TTC549 (cell line): Measurements from ENCODE around the gene ACYP1.
"Not testable (repeated sequence)": the region's sequence is repeated elsewhere in the genome, so short reads cannot be mapped to it uniquely, and the experiment has no call there.

Experiments used
- FAIRE-seq: peaks from 2 replicates; lab custom pipeline; 2012; peaks lifted over from hg19 to GRCh38; lab: Jason Lieb, UNC

ACYP1 gene

DNA sequence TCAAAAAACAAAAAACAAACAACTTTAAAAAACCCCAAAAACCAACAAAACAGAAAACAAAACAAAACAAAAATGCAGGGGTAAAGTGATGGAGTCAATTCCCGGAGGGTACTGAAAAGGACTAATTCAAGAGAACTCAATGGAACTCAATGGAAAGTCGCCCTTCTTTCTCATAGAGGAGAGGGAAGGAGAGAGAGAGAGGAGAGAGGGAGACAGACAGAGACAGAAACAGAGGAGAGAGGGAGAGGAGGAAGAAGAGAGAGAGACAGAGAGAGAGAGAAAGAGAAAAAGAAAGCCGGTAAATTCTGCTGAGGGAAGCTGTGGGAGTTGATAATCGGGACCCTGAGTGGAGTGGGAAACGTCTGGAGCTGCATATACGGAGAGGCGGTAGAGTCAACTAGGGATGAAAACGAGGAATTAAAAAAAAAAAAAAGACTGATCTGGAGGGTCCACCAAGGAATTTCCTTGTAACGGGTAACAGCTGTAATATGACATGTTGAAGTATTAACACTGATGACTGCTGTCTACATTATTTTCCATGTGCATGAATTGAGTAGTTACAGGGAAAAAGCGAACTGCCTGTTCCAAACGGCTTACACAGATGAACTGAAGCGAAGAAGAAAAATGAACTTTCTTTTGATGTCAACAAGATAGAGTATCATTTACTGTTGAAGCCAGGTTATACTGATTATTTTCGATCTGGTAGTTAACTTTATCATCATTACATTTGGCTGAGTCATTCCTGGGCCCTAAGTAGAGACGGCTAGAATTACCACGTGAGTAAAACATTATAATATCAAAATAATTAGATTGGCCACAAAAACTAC is 4.7 kb upstream of the ACYP1 start:
- no peak for FAIRE-seq

DNA sequence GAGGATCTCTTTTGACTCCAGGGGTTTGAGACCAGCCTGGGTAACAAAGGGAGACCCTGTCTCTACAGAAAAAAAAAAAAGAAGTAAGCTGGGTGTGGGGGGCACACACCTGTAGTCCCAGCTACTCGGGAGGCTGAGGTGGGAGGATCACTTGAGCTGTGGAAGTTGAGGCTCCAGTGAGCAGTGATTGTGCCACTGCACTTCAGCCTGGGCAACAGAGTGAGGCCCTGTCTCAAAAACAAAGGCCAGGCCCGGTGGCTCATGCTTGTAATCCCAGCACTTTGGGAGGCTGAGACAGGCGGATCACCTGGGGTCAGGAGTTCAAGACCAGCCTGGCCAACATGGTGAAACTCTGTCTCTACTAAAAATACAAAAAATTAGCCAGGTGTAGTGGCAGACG is 3.9 kb upstream of the ACYP1 start:
- not testable (repeated sequence) for FAIRE-seq

DNA sequence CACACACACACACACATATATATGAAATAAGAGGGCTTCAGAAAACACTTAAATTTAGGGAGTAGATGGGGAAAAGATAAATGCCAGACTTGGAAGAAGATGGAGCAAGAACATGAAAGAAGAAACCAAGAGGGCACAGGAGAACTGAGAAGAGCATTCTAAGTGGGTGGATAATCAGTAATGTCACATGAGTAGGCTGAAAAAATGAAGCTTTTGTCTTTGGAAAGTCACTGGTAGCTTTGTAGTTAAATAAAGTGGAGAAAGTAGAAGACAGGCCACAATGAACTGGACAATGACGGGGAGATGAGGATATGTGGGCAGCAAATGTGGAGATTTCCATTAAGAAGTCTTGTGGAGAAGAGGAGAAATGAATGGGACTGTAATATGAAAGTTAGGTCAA is 3.4 kb upstream of the ACYP1 start:
- no peak for FAIRE-seq

DNA sequence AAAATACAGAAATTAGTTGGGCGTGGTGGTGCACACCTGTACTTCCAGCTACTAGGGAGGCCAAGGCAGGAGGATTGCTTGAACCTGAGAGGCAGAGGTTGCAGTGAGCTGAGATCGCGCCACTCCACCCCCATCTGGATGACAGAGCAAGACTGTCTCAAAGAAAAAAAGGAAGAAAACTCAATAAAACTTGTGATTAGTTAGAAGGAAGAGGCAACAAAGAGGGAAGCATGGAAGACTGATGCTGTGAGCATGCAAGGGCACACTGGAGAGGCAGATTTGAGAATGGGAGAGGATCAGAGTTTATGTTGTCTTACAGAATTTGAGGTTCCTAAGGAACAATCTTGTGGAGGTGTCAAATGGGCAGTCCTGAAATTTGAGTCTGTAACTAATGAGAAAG is 2.9 kb upstream of the ACYP1 start:
- FAIRE-seq = no peak

DNA sequence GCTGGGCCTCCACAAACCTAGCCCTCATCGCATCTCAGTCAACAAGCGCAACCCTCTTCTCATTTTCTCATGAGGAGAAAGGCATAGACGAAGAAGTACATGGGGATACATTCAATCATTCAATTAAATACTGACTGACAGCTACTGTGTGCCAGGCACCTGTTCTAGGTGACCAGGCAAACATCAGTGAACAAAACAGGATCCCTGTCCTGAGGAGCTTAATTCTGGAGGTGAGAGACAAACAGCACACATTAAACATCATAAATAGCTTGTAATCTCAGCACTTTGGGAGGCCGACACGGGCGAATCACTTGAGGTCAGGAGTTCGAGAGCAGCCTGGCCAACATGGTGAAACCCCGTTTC is 362 bp upstream of the ACYP1 start:
- no peak for FAIRE-seq

DNA sequence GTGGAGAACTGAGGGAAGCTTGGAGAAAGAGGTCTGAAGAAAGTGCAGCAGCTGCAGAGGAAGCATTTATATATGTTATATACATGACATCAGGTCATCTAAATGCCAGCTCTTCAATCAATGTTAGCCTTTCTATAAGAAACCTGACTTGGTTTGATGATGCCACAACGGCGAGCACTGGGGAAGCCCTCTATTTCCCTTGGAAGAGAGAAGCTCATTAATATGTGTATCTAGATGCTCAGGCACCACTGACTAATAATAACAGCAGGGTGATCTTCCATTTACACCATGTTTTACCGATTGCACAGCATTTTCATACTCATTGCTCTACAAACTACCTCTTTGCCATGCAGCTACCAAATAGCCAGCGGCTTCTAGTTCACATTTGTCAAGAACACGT is 811 bp downstream of the ACYP1 start:
- no peak for FAIRE-seq

DNA sequence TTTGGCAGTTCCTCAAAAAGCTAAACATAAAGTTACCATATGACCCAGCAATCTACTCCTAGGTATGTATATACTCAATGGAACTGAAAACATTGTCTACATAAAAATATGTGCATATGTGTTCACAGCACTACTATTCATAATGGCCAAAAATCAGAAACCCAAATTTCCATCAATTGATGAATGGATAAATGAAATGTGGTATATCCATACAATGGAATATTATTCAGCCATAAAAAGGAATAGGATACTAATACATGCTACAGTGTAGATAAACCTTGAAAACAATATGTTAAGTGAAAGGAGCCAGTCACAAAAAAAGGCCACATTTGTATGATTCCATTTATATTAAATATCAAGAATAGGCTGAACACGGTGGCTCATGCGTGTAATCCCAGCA is 3.4 kb downstream of the ACYP1 start:
- no peak for FAIRE-seq

DNA sequence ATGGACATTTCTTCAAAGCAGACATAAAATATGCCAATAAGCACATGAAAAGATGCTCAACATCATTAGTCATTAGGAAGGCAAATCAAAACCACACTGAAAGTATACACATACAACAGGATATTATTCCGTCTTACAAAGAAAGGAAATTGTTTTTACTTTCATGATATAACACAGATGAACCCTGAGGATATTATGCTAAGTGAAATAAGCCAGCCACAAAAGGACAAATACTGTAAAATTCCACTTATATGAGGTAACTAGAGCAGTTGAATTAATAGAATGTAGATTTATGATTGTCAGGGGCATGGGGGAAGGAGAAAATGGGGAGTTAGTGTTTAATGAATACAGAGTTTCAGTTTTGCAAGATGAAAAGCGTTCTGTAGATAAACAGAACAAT is 4.2 kb downstream of the ACYP1 start:
- FAIRE-seq = no peak

DNA sequence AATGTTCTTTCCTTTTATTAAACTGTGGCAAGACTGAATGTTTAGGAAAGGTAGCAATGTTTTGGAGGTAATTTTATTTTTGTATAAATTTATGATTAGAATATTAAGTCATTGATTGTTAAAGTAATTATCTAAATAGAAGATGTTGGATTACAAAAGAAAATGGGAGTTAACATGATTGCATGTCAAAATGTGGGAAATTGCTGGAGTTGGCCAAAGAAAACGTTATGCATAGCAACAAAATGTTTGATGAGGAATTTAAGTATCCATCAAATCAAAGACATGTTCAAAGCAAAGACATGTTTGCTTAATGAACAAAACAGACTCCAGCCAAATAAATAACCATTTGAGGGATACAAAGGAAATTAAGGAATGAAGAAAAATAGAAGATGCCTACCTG is 9.4 kb downstream of the ACYP1 start:
- no peak for FAIRE-seq

DNA sequence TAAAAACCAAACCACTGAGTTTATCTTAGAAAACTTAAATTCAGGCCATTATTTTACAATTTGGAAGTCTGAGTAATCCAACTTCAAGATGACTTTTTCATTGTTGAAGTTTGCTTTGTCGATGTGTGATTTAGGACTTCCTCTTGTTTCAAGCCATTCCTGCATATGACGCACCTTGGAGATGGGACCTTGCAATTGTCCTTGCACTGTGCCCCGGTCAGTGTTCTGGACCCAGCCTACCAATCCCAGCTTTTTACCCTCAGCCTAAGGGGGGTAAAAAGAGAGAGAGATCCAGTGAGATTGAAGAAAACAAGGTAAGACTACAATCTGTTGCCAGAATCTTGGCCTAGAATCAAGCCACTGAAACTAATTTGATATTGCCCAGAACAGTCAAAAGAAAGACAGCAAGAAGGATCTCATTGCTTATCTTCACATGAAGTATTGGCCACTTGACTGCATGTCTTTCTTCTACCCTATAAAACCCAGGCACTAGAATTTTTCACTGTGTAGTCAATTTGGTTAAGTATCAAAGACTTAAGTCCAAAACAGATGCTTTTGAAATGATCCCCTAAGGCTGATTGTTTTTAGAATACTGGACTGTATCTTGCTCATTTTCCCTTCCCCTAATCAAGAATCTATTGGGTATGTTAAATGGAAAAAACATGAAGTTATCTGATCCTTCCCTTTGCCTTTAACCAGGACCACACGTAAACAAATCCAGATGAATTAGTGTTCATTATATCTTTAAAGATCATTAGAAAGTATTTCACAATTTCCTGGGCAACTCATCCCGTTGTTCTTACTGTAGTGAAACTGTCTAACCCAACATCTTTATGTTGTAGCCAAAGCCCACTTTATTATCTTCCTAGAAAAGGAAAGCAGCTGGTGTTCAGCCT is 10.2 kb downstream of the ACYP1 start:
- FAIRE-seq = no peak

DNA sequence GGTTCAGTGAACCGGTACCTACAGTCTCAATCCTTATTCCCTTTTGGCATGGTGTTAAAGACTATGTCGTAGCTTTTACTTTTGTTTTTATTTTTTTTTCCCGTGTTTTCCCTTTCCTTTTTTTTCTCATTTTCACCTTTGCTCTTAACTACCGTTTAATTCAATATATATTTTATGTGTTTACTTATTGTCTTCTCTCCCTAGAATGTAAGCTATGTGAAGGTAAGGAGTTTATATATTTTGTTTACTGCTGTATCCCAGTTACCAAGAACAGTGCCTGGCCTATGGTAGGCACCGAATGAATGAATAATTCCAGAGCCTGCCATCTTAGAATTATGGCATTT is 12.3 kb downstream of the ACYP1 start:
- no peak for FAIRE-seq

DNA sequence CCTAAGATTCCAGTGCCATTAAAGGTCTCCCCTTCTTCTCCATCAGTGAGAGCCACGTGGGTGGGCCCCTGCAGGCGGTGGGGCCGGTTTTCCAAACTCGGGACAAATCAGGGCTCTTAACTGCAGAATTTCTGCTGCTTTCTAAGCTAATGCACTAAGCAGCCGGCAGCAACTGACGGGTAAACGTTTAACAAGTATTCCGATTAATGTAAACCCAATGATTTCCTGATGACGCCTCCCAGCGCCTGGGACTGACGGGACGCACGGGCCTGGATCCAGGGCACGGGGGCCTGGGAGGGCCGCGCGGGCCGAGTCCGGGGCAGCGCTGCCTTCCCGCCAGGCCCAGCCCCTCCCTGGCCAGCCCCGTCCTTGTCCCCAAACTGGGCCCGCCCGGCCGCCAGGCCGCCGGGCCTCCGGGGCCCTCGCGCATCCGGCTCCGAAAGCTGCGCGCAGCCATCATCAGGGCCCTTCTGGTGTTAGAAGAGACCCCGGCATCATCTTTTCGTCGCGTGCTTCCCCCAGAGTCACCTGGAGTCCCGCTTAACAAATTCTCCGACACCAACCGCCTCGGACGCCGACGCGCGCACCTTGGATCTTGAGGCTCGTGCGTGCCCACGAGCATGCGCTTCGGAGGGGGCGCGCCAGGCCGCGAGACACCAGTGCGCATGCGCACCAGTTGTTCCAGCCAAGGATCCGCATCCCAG is 12.8 kb downstream of the ACYP1 start, which contains the start of gene MLH3:
Gene MLH3 (minus strand): TSS at position 616 of the 704 bp plus-strand sequence. CDS start 1,812 bp downstream, outside the sequence.
- peak; percentile 19 for FAIRE-seq

DNA sequence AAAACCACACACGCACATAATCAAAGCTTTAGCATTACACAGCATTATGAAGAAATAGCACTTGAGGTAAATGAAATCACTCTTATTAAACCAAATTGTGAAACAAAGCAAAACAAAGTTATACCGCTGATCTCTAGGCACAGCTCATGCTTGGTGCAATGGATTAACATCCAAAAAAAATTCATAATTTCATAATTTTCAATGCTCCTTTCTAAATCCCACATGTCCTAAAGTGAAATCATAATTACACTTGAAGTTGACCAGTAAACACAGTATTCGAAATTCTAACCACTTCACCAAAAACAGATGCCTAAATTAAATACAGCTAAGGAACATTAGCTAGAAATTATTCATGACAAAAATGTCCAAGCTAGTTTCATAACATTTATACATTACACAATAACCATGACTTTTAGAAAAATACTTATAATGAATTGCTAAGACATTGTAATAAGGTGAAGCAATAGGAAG is 14.1 kb downstream of the ACYP1 start:
- FAIRE-seq = no peak

DNA sequence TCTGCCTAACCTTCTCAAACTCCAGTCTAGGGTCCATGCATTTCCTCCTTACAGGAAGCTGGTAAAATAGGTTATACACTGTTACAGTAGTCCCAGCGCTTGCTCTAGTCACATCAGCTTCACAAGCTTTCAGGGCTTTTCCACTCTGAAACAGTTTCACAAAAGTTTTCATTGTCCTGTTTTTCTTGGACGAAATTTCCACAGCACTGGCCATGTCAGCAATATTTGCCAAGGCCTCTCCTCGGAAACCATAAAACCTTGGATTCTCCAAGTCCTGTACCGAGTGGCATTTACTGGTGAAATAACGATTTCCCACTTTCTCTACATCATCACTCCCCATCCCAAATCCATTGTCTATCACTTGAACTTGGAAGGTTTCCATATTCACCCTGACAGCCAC is 14.7 kb downstream of the ACYP1 start:
- no peak for FAIRE-seq

DNA sequence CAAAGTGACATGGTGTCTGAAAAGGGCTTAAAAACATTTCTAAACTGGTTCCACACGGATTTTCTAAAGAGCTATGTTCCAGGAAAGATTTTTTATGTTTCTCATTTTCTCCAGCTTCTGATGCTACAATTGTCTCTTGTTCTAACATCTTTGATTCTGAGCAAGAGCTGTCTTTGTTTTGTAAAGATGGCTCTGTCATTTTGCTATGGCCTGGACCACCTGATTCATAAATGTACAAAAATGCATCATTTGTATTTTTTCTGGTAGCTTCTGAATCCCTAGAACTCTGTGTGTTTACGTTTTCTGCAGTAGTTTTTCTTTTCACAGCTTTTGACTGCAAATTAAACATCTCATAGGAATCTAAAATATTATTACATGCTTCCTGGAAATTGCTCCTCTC is 15.7 kb downstream of the ACYP1 start:
- no peak for FAIRE-seq

DNA sequence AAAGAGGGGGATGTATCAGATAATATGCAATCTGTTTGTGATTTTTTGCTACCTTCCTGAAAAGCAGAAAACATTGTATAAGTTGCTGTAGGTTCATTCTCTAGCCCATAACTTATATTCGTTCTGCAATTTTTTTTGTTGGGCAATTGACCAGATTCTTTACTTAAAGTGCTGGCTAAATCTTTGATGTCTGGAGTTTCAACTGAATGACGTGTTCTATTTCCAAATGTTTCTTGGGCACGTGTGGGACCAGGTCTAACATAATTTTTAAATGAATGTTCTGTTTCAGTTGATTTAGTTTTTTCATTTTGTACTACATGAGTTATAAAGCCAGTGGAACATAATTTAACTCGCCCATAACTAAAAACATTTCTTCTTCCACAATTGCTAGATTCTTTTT is 16.3 kb downstream of the ACYP1 start:
- FAIRE-seq = no peak

DNA sequence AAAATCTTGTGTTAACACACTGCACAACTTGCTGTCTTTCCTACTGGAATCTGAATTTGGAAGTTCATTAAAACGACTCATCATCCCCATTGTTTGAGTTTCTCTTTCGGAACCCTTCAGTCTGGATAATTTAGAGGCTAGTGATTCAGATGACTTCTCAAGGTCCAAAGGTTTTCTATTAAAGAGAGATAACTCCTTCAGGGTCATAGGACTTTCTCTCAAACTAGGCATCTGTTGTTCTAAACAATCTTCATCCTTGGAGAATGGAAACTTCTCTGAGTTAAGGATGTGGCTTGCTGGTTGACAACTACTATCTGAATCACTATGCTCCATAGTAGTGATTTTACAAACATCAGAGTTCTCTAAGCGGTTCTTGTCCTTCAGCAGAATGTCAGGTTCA is 16.9 kb downstream of the ACYP1 start:
- no peak for FAIRE-seq

DNA sequence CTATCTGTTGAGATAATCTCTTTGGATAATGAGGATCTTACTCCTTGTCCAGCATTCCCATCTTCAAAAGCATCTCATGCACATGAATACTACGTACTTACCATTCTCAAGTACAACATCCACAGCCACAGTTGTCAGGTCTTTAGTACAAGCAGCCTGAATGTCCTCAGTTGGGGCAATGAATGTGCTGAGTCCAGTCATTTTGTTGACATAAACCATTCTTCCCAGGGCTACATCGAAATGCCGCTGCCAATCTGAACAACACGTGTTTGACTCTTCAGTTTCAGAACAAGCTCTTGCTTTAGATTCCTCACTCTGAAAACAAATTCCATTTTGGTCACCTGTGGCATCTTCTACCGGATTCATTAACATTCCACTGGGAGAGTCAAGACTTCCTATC is 17.5 kb downstream of the ACYP1 start:
- FAIRE-seq = no peak

DNA sequence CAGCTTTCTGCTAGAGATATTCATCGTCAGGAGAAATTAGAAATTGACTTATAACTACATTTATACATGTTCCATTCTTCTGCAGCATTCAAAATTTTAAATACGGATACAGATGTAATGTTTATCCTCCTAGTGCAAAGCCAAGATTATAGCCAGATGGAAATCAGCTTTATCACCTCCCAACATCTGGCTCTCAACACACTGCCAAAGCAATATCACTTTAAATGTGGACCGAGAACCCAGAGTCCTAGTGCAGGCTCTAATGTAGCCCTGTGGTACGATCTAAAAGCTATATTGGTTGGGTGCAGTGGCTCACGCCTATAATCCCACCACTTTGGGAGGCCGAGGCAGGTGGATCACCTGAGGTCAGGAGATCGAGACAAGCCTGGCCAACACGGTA is 19.1 kb downstream of the ACYP1 start:
- FAIRE-seq = no peak

DNA sequence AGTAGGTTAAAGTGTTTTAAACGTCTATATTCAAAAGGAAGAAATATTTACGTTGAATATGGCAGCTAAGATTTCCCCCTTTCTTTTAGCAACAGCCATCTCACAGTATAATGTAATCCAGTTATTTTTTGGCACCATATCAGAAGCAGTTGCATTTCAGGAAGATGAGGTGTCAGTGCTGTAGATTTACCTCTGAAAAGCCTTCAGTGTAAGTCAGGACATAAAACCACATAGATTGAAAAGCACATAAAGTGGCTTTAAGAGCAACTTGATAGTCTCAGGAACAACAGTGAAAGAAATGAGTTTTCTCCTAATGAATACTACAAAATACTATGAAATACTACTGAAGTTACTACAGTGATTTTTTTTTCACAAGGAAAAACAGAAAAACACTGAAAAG is 19.5 kb downstream of the ACYP1 start:
- FAIRE-seq = no peak

DNA sequence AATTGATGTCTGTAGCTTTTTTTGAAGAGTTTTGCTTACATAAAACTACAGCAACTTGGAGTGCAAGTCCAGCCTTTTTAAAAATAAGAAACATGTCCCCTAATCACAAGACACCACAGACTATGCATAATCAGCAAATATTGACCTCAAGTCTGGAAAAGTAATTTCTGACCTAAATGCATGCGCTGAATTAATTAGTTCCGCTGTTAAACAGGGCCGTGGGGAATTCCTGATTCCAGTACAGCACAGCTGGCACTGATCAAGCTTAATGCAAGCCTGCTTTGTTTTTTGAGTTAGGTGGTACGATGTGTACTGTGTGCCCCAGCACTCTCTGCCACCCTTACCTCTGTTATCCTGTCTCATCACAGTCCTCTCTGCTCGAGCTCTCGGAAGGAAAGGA is 21.8 kb downstream of the ACYP1 start:
- FAIRE-seq = no peak

DNA sequence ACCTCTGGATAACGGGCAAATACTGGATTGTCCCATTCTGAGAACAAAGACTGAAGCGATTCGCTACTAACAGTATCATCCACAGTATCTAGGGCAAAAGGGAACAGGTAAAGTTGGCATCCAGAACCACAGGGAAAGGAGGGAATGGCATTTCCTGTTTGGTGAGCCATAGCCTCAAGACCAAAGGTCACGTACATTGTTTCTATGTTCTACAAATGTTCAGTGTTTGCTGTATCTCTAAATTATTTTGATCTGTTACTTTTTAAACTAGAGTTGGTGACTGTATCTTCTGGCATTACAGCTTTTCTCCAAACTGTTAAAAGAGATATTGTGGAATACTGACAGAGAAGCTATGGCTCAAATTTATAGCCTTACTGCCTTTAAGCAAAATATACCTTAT is 22.2 kb downstream of the ACYP1 start:
- FAIRE-seq = no peak

DNA sequence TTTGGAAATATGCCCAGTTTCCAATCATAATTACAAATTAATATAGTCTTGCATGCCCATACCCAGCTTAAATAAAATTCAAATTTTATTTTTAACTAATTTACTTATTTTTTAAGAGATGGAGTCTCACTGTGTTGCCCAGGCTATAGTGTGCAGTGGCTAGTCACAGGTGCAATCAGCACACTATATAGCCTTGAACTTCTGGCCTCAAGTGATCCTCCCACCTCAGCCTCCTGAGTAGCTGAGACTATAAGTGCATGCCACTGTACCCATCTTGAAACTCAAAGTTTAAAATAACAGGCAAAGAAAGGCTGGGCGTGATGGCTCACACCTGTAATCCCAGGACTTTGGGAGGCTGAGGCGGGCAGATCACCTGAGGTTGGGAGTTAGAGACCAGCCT is 22.9 kb downstream of the ACYP1 start:
- FAIRE-seq = no peak
